Measurements from ENCODE around the gene CKLF. TPM values are rescaled to one million over a fixed set of nuclear protein-coding genes. Genes with fewer than 3 reads are reported as not detected.
A peak's percentile ranks its signal among the peaks of the same experiment; 100 is the strongest.

The CKLF gene
- total and polyA plus RNA-seq, 2 donors (not counting 1 experiment from before 2014, with no cell fraction given), result 30.4 to 53.6 TPM

DNA sequence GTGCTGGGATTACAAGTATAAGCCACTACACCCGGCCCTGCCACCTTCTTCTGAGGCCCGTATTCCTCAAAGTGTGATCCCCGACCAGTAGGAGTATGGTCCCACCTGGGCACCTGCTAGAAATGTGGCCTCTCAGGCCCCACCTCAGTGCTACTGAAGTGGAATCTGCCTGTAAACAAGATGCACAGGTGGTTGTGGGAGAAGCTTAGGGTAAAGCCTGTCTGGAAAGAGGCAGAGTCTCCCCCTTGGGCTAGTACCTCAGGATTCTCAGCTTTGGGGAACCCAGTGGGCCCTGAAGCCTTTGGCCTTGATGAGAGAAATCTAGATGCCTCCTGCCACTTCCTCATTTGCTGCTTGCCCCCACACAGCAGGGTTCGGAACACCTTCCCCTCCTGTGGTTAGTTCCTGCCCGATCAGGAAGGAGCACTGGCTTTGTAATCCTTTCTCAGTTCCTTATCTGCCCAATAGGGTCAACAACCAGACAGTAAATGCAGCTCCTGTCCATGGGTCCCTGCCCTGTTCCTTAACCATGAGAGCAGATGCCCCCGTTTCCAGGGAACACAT is 27.7 kb upstream of the CKLF start:
- H3K79me2 ChIP-seq (ENCODE audit: control insufficient read depth, insufficient read depth, low read length), result peaks cover 4% of the 10 kb centered on the region
- peaks cover 65 to 72% of the 10 kb centered on the region in 2 donors for H3K4me1 ChIP-seq (ENCODE audit: control insufficient read depth in 2 of 2, insufficient read depth in 2 of 2, low read length in 2 of 2)
- no peaks in the 10 kb centered on the region for H3K27me3 Mint-ChIP-seq
- H3K4me3 ChIP-seq (ENCODE audit: control extremely low read depth in 1 of 5, extremely low read depth in 1 of 5, insufficient read depth in 1 of 5, low read depth in 2 of 5, low read length in 4 of 5), result peak overlapping the region in 4 of 5 experiments; percentile 7 to 60 (median 18)
- H3K9ac ChIP-seq (ENCODE audit: low read length), result peak overlapping the region; percentile 56
- no peaks in the 10 kb centered on the region for H3K36me3 ChIP-seq (replicated peaks in 1 of 2; ENCODE audit: control extremely low read depth in 1 of 2, control insufficient read depth in 1 of 2, extremely low read depth in 1 of 2, insufficient read depth in 2 of 2, low read length in 1 of 2)
- H3K27ac ChIP-seq (ENCODE audit: low read length in 2 of 2), result peak overlapping the region; percentile 77 to 90
- TF ChIP-seq, protein P1, sequence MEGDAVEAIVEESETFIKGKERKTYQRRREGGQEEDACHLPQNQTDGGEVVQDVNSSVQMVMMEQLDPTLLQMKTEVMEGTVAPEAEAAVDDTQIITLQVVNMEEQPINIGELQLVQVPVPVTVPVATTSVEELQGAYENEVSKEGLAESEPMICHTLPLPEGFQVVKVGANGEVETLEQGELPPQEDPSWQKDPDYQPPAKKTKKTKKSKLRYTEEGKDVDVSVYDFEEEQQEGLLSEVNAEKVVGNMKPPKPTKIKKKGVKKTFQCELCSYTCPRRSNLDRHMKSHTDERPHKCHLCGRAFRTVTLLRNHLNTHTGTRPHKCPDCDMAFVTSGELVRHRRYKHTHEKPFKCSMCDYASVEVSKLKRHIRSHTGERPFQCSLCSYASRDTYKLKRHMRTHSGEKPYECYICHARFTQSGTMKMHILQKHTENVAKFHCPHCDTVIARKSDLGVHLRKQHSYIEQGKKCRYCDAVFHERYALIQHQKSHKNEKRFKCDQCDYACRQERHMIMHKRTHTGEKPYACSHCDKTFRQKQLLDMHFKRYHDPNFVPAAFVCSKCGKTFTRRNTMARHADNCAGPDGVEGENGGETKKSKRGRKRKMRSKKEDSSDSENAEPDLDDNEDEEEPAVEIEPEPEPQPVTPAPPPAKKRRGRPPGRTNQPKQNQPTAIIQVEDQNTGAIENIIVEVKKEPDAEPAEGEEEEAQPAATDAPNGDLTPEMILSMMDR (IDR thresholded peaks at IDR 0.05), result peak; percentile 37
- no peak for TF ChIP-seq EZH2 (IDR thresholded peaks at IDR 0.05; ENCODE audit: borderline replicate concordance, insufficient read depth, low read depth, low read length, poor library complexity, severe bottlenecking)
- no peaks in the 10 kb centered on the region for H4K20me1 ChIP-seq (ENCODE audit: control insufficient read depth, insufficient read depth, low read length, poor library complexity, severe bottlenecking)
- ATAC-seq (ENCODE audit: low read depth) (peak; percentile 73), DNase-seq (peak; percentile 91)
- 0% methylated on average over 2 of the region's 6 CpGs for WGBS (ENCODE audit: insufficient coverage)
- no peak overlapping the region for H2AFZ ChIP-seq (ENCODE audit: insufficient read depth, low read depth, low read length, poor library complexity, severe bottlenecking)
- H3K9me3 Mint-ChIP-seq (ENCODE audit: insufficient read depth), result no peaks in the 10 kb centered on the region
- H3K9me3 ChIP-seq (ENCODE audit: control extremely low read depth in 1 of 3, control insufficient read depth in 2 of 3, insufficient read depth in 1 of 3, low read length in 2 of 3), result no peaks in the 10 kb centered on the region
- CTCF ChIA-PET, result interaction anchor here (0.6 to 6.5 kb wide), 14 partner anchors 9 to 65 kb away, joined by 3 to 46 read pairs (median 4); partner anchors contain the start of genes CKLF and TK2
- H3K4me2 ChIP-seq (replicated peaks; ENCODE audit: low read depth, low read length, poor library complexity, severe bottlenecking), result peak overlapping the region; percentile 84
- no peaks in the 10 kb centered on the region for H3K27me3 ChIP-seq (replicated peaks in 1 of 4; ENCODE audit: control extremely low read depth in 1 of 4, control insufficient read depth in 3 of 4, insufficient read depth in 4 of 4, low read length in 3 of 4)
- POLR2A ChIA-PET, result interaction anchor here (1.0 to 3.7 kb wide), 6 partner anchors 9 to 27 kb away, joined by 3 to 22 read pairs (median 12); partner anchors contain the start of genes CKLF and TK2
- H3K4me3 Mint-ChIP-seq, result peak overlapping the region; percentile 46
- H3K4me1 Mint-ChIP-seq, result peaks cover 68% of the 10 kb centered on the region
- peak overlapping the region; percentile 100 for H3K27ac Mint-ChIP-seq
- intact Hi-C loops (cut with micrococcal nuclease), result loop anchor here (1.0 kb wide), 3 partner anchors 8 to 28 kb away; partner anchors contain the start of gene CKLF
